IPS-18a (cell line): ENCODE results near the gene PIK3AP1.

Source experiments
- H3K27ac ChIP-seq: one replicate; pipeline ENCODE4 v1.5.1; 2013; ENCODE audit warnings: low read length
- H3K27me3 ChIP-seq: one replicate; pipeline ENCODE4 v1.6.1; 2013; ENCODE audit warnings: mild to moderate bottlenecking, low read length; ENCODE audit not compliant: control insufficient read depth, insufficient read depth
- H3K36me3 ChIP-seq: one replicate; pipeline ENCODE4 v1.6.1; 2013; ENCODE audit warnings: low read depth, low read length; ENCODE audit not compliant: control insufficient read depth
- H3K4me1 ChIP-seq: one replicate; pipeline ENCODE4 v1.6.1; 2013; ENCODE audit warnings: low read depth, low read length; ENCODE audit not compliant: control insufficient read depth
- H3K4me3 ChIP-seq: one replicate; pipeline ENCODE4 v1.5.1; 2013; ENCODE audit warnings: low read length
- H3K9ac ChIP-seq: one replicate; pipeline ENCODE4 v1.6.1; 2013; ENCODE audit warnings: mild to moderate bottlenecking, low read length, moderate library complexity
- H3K9me3 ChIP-seq: one replicate; pipeline ENCODE4 v1.6.1; 2013; ENCODE audit warnings: low read depth, low read length; ENCODE audit not compliant: control insufficient read depth

PIK3AP1 gene

DNA sequence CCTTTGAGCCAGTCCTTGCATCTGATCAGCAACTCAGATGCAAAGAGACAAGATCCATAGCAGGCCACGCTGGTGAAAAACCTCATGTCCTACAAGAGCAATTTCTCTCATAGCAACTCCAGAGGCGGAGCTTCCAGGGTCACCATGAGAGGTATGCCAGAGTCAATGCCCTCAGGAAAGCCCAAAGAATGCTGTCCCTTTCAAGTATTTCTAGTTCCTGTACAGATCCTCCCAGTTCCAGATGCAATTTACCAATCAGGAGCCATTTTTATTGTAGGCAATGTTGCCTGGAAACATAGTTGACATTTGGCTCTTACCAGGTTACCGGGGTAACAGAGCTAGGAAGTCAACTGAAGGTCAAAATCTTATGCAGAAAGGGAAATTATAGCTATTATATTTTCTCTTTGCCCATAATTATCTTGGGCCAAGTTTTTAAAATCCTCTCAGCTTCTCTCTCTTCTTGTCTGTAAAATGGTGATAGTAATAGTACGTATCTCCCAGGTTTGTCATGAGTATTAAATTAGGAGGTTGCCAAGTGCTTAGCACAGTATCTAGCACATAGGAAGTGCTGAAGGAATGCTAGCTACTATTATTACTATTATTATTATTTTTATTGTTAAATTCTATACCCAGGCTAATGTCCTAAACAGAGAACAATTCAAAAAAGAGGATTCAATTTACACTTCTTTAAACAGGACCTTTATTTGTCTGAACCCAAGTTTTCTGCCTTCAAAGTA, 87.2 kb downstream of the PIK3AP1 start:
- Histone ChIP-seq H3K27me3 (no peaks in the 10 kb centered on the region), H3K9me3 (no peaks in the 10 kb centered on the region), H3K27ac (no peak overlapping the region), H3K9ac (no peak overlapping the region), H3K36me3 (no peaks in the 10 kb centered on the region), H3K4me3 (no peak overlapping the region), H3K4me1 (no peaks in the 10 kb centered on the region)

DNA sequence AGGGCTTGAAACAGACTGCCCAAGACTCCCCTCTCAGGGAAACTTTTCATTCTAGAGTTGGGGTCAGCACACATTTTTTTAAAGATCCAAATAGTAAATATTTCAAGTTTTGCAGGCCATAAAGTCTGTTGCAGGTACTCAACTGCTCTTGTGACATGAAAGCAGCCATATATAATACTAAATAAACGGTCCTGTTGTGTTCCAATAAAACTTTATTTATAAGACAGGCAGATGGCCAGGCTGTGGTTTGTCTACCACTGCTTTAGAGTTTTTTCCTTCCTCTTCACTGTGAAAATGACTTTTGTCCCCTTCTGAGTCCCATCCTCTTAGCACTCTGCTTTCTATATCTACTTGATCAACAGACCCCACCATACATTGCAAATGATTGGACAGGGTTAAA, 93.0 kb downstream of the PIK3AP1 start:
- H3K9me3 ChIP-seq, result no peaks in the 10 kb centered on the region
- no peaks in the 10 kb centered on the region for H3K36me3 ChIP-seq
- H3K9ac ChIP-seq, result no peak overlapping the region

DNA sequence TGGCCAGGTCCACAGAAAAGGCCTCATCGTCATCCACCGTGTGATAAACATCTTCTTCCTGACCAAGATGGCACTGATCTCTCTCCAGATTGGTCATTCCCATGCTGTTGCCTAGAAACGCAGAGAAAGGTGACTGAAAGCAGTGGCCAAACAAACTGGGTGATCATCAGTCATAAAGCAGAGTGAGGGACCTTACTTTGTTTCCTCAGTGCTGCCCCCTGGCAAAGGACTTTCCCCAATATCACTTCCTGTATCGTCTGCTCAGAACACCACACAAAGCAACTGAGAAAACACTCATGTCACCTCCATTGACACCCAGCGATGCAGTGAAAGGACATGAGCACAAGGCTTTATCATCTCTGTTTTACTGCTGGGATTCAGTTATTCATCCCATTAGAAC, 93.5 kb downstream of the PIK3AP1 start:
- Histone ChIP-seq H3K4me3 (no peak overlapping the region), H3K27me3 (no peaks in the 10 kb centered on the region), H3K9ac (no peak overlapping the region), H3K4me1 (no peaks in the 10 kb centered on the region), H3K9me3 (no peaks in the 10 kb centered on the region), H3K36me3 (no peaks in the 10 kb centered on the region), H3K27ac (no peak overlapping the region)

More for the DNA sequence above, 93.0 kb downstream of the PIK3AP1 start:
- Histone ChIP-seq H3K27ac (no peak overlapping the region), H3K27me3 (no peaks in the 10 kb centered on the region), H3K4me1 (no peaks in the 10 kb centered on the region), H3K4me3 (no peak overlapping the region)

DNA sequence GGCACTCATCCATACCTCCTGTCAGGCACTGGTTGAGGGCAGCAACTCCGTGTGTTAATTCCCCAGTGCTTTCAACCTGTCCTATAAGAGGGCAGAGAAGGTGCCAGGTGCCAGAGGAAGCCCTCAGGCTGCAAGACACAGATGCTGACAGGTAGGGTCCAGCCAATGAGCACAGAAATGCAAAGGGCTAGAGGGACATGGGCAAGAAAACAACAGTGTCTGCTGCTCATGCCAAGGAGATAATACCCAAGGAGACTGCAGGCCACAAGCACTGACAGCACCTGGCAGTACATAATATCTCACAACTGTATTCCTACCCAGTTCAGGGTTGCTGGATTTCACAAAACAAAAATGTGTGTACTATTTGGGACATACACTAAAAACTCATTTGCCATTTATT, 95.1 kb downstream of the PIK3AP1 start:
- H3K4me3 ChIP-seq, result no peak overlapping the region
- no peaks in the 10 kb centered on the region for H3K27me3 ChIP-seq
- no peaks in the 10 kb centered on the region for H3K4me1 ChIP-seq
- no peaks in the 10 kb centered on the region for H3K36me3 ChIP-seq
- no peak overlapping the region for H3K27ac ChIP-seq
- no peaks in the 10 kb centered on the region for H3K9me3 ChIP-seq
- no peak overlapping the region for H3K9ac ChIP-seq

DNA sequence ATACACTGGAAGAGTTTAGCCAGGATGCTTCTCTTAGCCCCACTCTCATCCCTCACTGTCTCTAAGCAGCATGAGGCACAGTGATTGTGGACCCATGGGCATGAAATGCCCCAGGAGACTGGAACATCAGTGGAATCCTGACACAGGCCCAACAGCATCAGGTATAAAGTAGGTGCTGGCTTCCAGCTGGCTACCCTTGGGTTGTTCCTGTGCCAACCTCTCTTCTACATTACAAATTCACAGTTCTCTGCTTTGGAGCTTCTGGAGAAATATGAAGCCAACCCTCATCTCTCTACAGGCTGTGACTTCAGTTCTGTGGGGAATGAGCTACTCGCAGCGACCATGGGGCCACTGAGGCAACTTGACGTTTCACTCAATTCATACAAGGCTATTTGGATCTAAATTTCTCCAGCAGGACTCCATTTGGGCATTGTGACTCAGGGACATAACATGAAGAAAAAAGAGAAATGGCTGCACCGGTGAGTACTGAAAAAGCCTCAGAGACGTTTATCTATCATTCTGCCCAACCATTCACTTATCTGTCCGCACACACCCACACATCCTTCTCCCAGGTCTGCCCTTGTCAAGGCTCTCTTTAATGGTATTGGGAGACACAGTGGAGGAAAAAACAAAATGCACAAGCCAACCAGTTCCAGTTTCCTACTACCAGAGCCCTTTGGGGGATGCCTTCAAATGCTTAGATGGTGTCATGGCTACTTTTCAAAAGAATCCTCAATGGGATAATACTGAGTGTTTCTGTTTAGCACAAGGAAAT, 98.1 kb downstream of the PIK3AP1 start:
- Histone ChIP-seq H3K27ac (no peak overlapping the region), H3K36me3 (no peaks in the 10 kb centered on the region), H3K9me3 (no peaks in the 10 kb centered on the region), H3K9ac (no peak overlapping the region), H3K27me3 (no peaks in the 10 kb centered on the region), H3K4me3 (no peak overlapping the region), H3K4me1 (no peaks in the 10 kb centered on the region)

DNA sequence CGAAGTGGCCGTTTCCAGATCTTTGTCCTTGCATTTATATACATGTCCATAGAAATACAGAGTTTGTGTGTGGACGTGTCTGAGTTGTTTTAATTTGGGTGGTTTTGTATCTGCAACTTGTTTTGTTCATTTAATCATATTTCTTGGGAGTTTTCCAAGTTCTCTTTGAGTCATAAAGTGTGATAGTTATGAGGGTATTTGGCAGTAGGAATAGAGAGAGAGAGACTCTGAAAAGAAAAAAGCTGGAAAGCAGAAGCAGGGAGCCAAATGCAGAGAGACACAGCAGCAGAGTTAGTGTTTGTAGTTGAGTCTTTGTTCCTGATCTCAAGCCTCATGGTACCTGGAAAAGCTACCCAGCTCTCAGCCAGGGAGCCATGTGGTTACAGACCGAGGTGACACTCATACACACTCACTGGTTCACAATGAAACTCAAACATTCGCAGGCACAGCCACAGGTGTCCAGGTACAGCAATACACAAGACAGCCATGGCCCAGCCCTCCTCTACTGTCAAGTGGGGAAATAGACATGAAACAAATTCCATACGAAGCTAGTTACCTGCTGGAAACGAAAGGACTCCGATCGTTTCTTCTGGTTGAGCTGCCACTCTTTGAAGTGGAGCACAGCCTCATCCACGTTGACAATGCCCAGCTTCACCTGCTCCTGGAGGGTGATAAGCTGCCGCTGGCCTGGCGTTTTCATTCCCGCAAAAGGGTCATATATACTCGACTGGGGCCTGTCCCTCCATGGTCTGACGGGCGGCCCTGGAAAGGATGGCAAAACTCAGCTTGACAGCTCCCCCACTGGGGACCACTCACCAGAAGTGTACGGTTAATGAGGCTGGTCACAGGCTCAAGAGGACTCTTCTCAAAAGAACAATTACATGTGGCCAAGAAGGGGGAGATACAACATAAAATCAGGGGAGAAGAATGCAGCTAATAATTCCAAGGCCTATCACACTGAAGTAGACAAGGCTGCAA, 100.2 kb downstream of the PIK3AP1 start:
- Histone ChIP-seq H3K4me1 (no peaks in the 10 kb centered on the region), H3K9ac (no peak overlapping the region), H3K27me3 (no peaks in the 10 kb centered on the region), H3K4me3 (no peak overlapping the region), H3K36me3 (no peaks in the 10 kb centered on the region), H3K9me3 (no peaks in the 10 kb centered on the region), H3K27ac (no peak overlapping the region)

DNA sequence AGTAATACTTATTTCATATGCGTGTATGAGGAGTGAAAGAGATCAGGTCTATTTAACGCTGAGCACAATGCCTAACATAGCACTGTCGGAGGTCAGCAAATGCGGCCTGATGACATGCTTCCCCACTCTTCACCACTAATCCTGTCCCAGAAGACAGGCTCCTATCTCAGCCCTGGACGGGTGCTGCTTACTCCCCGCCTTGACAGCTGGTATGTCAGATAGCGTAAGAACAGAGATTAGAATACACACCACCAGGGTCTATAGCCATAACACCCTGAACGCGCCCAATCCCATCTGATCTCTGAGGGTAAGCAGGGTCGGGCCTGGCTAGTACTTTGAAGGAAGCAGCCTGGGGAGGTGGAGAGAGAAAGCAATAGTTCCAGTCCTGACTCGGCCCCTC, 101.2 kb downstream of the PIK3AP1 start:
- H3K4me1 ChIP-seq, result no peaks in the 10 kb centered on the region
- H3K9me3 ChIP-seq, result no peaks in the 10 kb centered on the region
- H3K4me3 ChIP-seq, result no peak overlapping the region

DNA sequence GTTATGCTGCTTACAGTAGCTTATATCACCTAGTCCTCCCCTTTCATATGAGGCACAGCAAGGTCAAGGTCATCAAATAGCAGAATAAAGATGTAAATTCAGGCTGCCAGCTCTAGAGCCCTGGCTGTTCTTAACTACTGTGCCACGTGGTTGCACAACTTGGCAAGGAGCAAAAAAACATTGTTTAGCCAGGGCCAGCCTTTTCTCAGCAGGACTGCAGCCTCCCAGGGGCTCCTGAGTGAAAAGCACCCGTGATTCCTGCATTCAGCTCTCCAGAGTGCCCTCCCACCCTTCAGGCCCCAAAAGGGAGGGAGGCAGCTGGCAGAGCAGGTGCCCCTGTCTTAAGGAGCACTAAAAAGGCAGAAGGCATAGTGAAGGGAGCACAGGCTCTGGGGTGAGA, 101.7 kb downstream of the PIK3AP1 start:
- Histone ChIP-seq H3K36me3 (no peaks in the 10 kb centered on the region), H3K9ac (no peak overlapping the region), H3K4me3 (no peak overlapping the region), H3K27me3 (no peaks in the 10 kb centered on the region), H3K27ac (no peak overlapping the region), H3K9me3 (no peaks in the 10 kb centered on the region), H3K4me1 (no peaks in the 10 kb centered on the region)

More for the DNA sequence above, 101.2 kb downstream of the PIK3AP1 start:
- Histone ChIP-seq H3K27me3 (no peaks in the 10 kb centered on the region), H3K36me3 (no peaks in the 10 kb centered on the region), H3K9ac (no peak overlapping the region), H3K27ac (no peak overlapping the region)

DNA sequence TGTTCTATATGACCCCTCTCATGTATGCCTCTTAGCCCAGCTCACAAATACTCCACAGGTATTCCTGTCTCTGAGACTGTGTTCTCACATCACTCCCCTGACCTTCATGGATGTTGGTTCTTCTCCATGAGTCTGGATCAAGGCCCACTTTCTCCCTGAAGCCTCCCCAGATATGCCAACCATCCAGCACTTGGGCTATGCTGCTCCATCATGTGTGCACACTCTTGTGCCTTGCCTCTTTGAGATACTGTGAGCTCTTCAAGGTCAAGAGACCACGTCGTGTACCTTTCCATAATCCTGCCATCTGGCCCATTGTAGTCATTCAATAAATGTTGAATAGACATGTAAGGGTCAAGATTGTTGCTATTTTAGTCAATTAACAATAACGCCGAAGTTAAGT, 103.4 kb downstream of the PIK3AP1 start:
- Histone ChIP-seq H3K36me3 (no peaks in the 10 kb centered on the region), H3K27ac (no peak overlapping the region), H3K4me1 (no peaks in the 10 kb centered on the region), H3K9ac (no peak overlapping the region), H3K9me3 (no peaks in the 10 kb centered on the region), H3K27me3 (no peaks in the 10 kb centered on the region), H3K4me3 (no peak overlapping the region)

DNA sequence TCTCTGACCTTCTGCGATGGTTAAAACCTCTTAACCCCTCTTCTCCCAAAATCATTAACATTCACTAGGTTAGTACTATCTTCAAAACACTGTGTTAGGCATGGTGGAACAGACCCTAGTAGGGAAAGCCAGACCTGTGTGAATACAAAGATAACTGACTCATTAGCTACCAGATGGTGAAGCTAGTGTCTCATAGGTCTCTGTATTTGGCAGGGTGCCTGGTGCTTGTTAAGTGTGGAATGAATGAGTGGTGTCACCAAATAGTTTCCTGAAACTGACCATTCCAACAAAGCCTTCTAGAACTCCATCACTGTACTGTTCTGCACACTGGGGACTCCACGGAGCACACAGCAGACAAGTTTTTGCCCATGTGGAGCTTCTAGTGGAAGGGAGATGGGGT, 105.8 kb downstream of the PIK3AP1 start:
- H3K4me1 ChIP-seq, result no peaks in the 10 kb centered on the region
- no peaks in the 10 kb centered on the region for H3K27me3 ChIP-seq
- H3K9me3 ChIP-seq, result no peaks in the 10 kb centered on the region
- H3K36me3 ChIP-seq, result no peaks in the 10 kb centered on the region
- H3K9ac ChIP-seq, result no peak overlapping the region
- no peak overlapping the region for H3K4me3 ChIP-seq
- no peak overlapping the region for H3K27ac ChIP-seq

DNA sequence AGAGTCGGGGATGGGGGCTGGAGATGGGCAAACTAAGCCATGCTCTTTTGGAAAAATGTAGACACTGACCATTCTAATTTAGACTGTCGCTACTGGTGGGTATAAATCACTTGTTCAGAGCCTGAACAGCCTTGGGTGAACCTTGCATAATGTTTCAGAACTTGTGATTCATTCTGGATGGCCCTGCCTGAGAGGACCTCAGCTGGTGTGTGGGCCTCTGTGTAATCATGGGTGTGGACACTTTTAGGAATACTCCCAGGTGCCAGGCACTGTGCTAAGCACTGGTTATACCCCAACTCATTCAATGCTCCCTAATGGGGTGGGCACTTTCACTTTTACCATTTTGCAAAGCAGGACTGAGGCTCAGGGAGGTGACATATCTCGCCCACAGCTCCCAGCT, 106.7 kb downstream of the PIK3AP1 start:
- H3K27ac ChIP-seq, result no peak overlapping the region
- no peaks in the 10 kb centered on the region for H3K9me3 ChIP-seq
- no peaks in the 10 kb centered on the region for H3K4me1 ChIP-seq
- no peaks in the 10 kb centered on the region for H3K27me3 ChIP-seq
- no peak overlapping the region for H3K4me3 ChIP-seq
- H3K36me3 ChIP-seq, result no peaks in the 10 kb centered on the region
- no peak overlapping the region for H3K9ac ChIP-seq
